Tibial nerve (tissue), 4 donors: ENCODE results near the gene LRRC8D. TPM values are rescaled to one million over a fixed set of nuclear protein-coding genes. Genes with fewer than 3 reads are reported as not detected.

Experiments
- DNase-seq, 2 donors: peaks; one replicate each; pipeline ENCODE4 v3.0.0-alpha.2; 2019; ENCODE audit warnings: low spot score in 2 of 2
- H3K27ac ChIP-seq, 4 donors: fragments of 200-600 bp; sonication (generic) in 3 of 4; one replicate each; pipeline ENCODE4 v1.5.1; 2017 to 2019; ENCODE audit warnings: mild to moderate bottlenecking in 1 of 4
- H3K27me3 ChIP-seq, 2 donors: fragments of 200-600 bp; sonication (generic) in 1 of 2; one replicate each; pipeline versions ENCODE4 v1.5.1 to v1.6.0; 2017 to 2019
- H3K36me3 ChIP-seq, 3 donors: fragments of 200-600 bp; sonication (generic); one replicate each; pipeline ENCODE4 v1.5.1; 2018 to 2019
- H3K4me1 ChIP-seq, 4 donors: fragments of 200-600 bp; sonication (generic) in 3 of 4; one replicate each; pipeline ENCODE4 v1.5.1; 2017 to 2019
- H3K4me3 ChIP-seq, 4 donors: fragments of 200-600 bp; sonication (generic) in 3 of 4; one replicate each; pipeline ENCODE4 v1.5.1; 2017 to 2019; ENCODE audit warnings: mild to moderate bottlenecking in 1 of 4, moderate library complexity in 1 of 4
- H3K9me3 ChIP-seq, 4 donors: fragments of 200-600 bp; sonication (generic) in 3 of 4; one replicate each; pipeline ENCODE4 v1.5.1; 2017 to 2019
- EP300 ChIP-seq, 2 donors: sonication (generic); formaldehyde crosslinking; IDR thresholded peaks; one replicate each; pipeline ENCODE4 v1.6.1; 2017; ENCODE audit warnings: antibody characterized with exemption in 2 of 2, mild to moderate bottlenecking in 1 of 2
- POLR2A ChIP-seq, 2 donors: fragments of 450-650 bp; IDR thresholded peaks; one replicate each; pipeline ENCODE4 v1.6.1; 2017; ENCODE audit warnings: antibody characterized with exemption in 2 of 2, mild to moderate bottlenecking in 2 of 2, moderate library complexity in 2 of 2
- WGBS, 2 donors: methylation state at CpG; one replicate each; pipeline ENCODE4 v1.1.5; 2018; 5-methylcytosine and 5-hydroxymethylcytosine counted together
- total RNA-seq, 4 donors: library from RNA; depleted of rRNA; stranded (reverse); fragments of >200 nt; gene quantifications; one replicate each; pipeline ENCODE4 v1.1.0, GENCODE V29; 2016
- TF ChIP-seq, protein P1 (sequence below), 5 experiments: fragments of 200-600 bp in 3 of 5; fragments of 450-650 bp in 2 of 5; sonication (generic) in 3 of 5; IDR thresholded peaks; one replicate each; pipeline ENCODE4 v1.5.1; 2016 to 2019; ENCODE audit warnings: antibody characterized with exemption in 5 of 5, mild to moderate bottlenecking in 3 of 5, moderate library complexity in 2 of 5

LRRC8D gene
- total RNA-seq, 4 donors from 2014 or later, result 11.1 to 19.0 (median 15.3) TPM

GRCh38 chr1:89882348-89883029 is 61.7 kb downstream of the LRRC8D start:
- Histone ChIP-seq H3K36me3 (peaks cover 0 to 8% (median 0%) of the 10 kb centered on the region in 3 donors), H3K27ac (no peak overlapping the region), H3K4me3 (no peak overlapping the region), H3K27me3 (no peaks in the 10 kb centered on the region), H3K9me3 (peaks cover 0 to 2% (median 0%) of the 10 kb centered on the region in 4 donors), H3K4me1 (peaks cover 0 to 13% (median 0%) of the 10 kb centered on the region in 4 donors)
- no peak for DNase-seq
- TF ChIP-seq POLR2A (IDR thresholded peaks at IDR 0.05) (no peak), EP300 (IDR thresholded peaks at IDR 0.05) (no peak)
- TF ChIP-seq, protein P1, sequence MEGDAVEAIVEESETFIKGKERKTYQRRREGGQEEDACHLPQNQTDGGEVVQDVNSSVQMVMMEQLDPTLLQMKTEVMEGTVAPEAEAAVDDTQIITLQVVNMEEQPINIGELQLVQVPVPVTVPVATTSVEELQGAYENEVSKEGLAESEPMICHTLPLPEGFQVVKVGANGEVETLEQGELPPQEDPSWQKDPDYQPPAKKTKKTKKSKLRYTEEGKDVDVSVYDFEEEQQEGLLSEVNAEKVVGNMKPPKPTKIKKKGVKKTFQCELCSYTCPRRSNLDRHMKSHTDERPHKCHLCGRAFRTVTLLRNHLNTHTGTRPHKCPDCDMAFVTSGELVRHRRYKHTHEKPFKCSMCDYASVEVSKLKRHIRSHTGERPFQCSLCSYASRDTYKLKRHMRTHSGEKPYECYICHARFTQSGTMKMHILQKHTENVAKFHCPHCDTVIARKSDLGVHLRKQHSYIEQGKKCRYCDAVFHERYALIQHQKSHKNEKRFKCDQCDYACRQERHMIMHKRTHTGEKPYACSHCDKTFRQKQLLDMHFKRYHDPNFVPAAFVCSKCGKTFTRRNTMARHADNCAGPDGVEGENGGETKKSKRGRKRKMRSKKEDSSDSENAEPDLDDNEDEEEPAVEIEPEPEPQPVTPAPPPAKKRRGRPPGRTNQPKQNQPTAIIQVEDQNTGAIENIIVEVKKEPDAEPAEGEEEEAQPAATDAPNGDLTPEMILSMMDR (IDR thresholded peaks at IDR 0.05), result no peak
- WGBS, 2 donors, result 95% methylated on average over 6 of the region's 6 CpGs

- 94 to 98% methylated on average over 6 of the region's 6 CpGs for WGBS, 2 donors
- H3K4me1 ChIP-seq, result peaks cover 0 to 13% (median 0%) of the 10 kb centered on the region in 4 donors
- DNase-seq, result no peak
These were observed 62.2 kb downstream of the LRRC8D start for GRCh38 chr1:89883030-89883379.

DNA sequence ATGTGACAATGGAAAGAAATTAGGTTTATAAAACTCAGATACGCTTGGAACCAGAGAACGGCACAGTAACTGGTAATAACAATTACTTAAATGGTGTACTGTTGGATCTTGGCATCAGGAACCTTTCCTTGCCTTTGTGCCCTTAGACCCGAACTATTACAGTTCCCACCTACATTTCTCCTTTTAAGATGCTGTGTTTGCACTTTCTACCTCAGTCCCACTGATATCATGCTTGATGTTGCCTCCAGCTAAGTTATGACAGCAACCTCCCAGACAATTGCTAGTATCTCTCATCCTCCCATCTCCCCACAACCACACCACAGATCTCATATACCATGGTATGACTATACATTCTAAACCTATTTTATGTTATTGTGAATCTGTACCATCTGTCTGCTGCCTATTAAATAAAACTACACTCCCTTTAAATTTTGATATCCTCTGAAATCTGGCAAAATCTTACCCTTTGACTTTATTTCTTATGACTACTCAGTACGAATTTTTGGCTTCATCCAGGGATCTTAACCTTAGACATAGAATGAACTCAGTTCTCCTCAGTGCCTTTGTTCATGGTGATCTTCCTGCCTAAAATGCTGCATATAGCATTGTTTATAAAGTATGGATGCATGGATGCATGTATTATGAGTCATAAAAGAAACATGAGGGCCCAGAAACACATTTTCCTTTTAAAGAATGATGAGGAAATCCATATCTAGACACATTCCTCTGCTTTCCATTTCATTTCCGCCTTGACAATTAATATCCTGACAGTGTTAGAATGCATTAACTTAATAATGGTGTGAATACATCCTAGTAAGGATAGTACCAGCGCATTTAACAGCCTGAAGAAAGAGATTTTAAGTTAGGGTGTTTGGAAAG is 64.1 kb downstream of the LRRC8D start:
- H3K27ac ChIP-seq, result no peak overlapping the region
- 67 to 71% methylated on average over 6 of the region's 6 CpGs for WGBS, 2 donors
- no peaks in the 10 kb centered on the region for H3K27me3 ChIP-seq
- peaks cover 0 to 2% (median 0%) of the 10 kb centered on the region in 4 donors for H3K9me3 ChIP-seq
- TF ChIP-seq, protein P1 (IDR thresholded peaks at IDR 0.05), result no peak
- TF ChIP-seq EP300 (IDR thresholded peaks at IDR 0.05) (no peak), POLR2A (IDR thresholded peaks at IDR 0.05) (no peak)
- no peak for DNase-seq
- peaks cover 0 to 13% (median 0%) of the 10 kb centered on the region in 4 donors for H3K4me1 ChIP-seq
- peaks cover 0 to 8% (median 0%) of the 10 kb centered on the region in 3 donors for H3K36me3 ChIP-seq
- no peak overlapping the region for H3K4me3 ChIP-seq

More at GRCh38 chr1:89883030-89883379, 62.2 kb downstream of the LRRC8D start:
- Histone ChIP-seq H3K9me3 (peaks cover 0 to 2% (median 0%) of the 10 kb centered on the region in 4 donors), H3K4me3 (no peak overlapping the region), H3K27me3 (no peaks in the 10 kb centered on the region), H3K36me3 (peaks cover 0 to 8% (median 0%) of the 10 kb centered on the region in 3 donors), H3K27ac (no peak overlapping the region)
- TF ChIP-seq POLR2A (IDR thresholded peaks at IDR 0.05) (no peak), EP300 (IDR thresholded peaks at IDR 0.05) (no peak)
- TF ChIP-seq, protein P1 (IDR thresholded peaks at IDR 0.05), result no peak

- no peak for DNase-seq
- no peak overlapping the region for H3K4me3 ChIP-seq
- no peaks in the 10 kb centered on the region for H3K9me3 ChIP-seq
- no peak for TF ChIP-seq POLR2A (IDR thresholded peaks at IDR 0.05)
- no peak for TF ChIP-seq EP300 (IDR thresholded peaks at IDR 0.05)
- TF ChIP-seq, protein P1 (IDR thresholded peaks at IDR 0.05), result no peak
- peaks cover 0 to 13% (median 3%) of the 10 kb centered on the region in 4 donors for H3K4me1 ChIP-seq
- no peaks in the 10 kb centered on the region for H3K36me3 ChIP-seq
- 86 to 95% methylated on average over 2 of the region's 2 CpGs for WGBS, 2 donors
- H3K27ac ChIP-seq, result no peak overlapping the region
- no peaks in the 10 kb centered on the region for H3K27me3 ChIP-seq
These were observed 66.4 kb downstream of the LRRC8D start for GRCh38 chr1:89887270-89887669.

DNA sequence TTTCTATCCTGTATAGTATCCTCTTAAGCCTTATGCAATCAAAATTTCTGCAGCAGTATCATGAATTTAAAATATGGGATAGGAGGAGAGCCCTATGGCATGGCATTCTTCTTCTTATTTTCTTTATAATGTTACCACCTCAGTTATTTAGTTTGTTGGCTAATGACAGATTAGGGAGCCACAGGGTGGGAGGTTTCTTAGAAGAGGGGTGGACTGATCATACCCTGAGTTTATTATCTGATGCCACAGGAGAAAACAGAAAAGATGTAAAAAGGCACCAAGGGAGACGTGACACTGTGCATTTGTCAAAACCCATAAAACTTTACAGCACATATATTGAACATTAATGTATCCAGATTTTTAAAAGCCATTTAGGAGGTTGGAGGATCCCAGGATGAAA is 66.9 kb downstream of the LRRC8D start:
- no peak overlapping the region for H3K4me3 ChIP-seq
- H3K4me1 ChIP-seq, result peaks cover 0 to 13% (median 3%) of the 10 kb centered on the region in 4 donors
- H3K9me3 ChIP-seq, result no peaks in the 10 kb centered on the region
- TF ChIP-seq EP300 (IDR thresholded peaks at IDR 0.05), result no peak
- TF ChIP-seq, protein P1 (IDR thresholded peaks at IDR 0.05), result no peak
- no peak for TF ChIP-seq POLR2A (IDR thresholded peaks at IDR 0.05)
- H3K27ac ChIP-seq, result no peak overlapping the region
- no peak for DNase-seq
- no peaks in the 10 kb centered on the region for H3K27me3 ChIP-seq
- 94 to 97% methylated on average over 1 of the region's 1 CpG for WGBS, 2 donors
- no peaks in the 10 kb centered on the region for H3K36me3 ChIP-seq
